Activated B cell treated with CpG ODN at 0.5 μM for 24 hours (primary cell): ENCODE data around the gene DYNC1I1. TPM values are rescaled to one million over a fixed set of nuclear protein-coding genes. Genes with fewer than 3 reads are reported as not detected.

ENCODE experiments used
- ATAC-seq: fragments of 200-7000 bp; cut with Tn5 transposase; one replicate; pipeline ENCODE4 v1.10.0; 2021; ENCODE audit warnings: low read depth, mild to moderate bottlenecking, moderate library complexity
- CTCF ChIA-PET: fragments of 350-600 bp; sonication (Branson Sonifier 250); formaldehyde crosslinking; loops from one replicate; lab custom pipeline; 2021; ENCODE audit warnings: antibody characterized with exemption; lab: Charles Lee
- POLR2A ChIA-PET: fragments of 350-600 bp; sonication (Branson Sonifier 250); formaldehyde crosslinking; loops from one replicate; lab custom pipeline; 2021; ENCODE audit warnings: antibody characterized with exemption; lab: Charles Lee
- DNase-seq: peaks from one replicate; pipeline ENCODE4 v3.0.0; 2022
- H3K27ac Mint-ChIP-seq: one replicate; pipeline ENCODE4 v1.8.0; 2020; ENCODE audit warnings: mixed read lengths
- H3K27me3 Mint-ChIP-seq: one replicate; pipeline ENCODE4 v1.8.0; 2021; ENCODE audit warnings: mixed read lengths
- H3K36me3 Mint-ChIP-seq: one replicate; pipeline ENCODE4 v1.8.0; 2021; ENCODE audit warnings: low read depth, mixed read lengths
- H3K4me1 Mint-ChIP-seq: one replicate; pipeline ENCODE4 v1.8.0; 2021; ENCODE audit warnings: mixed read lengths
- H3K4me3 Mint-ChIP-seq: one replicate; pipeline ENCODE4 v1.8.0; 2020; ENCODE audit warnings: mild to moderate bottlenecking, mixed read lengths
- H3K9me3 Mint-ChIP-seq: one replicate; pipeline ENCODE4 v1.8.0; 2020; ENCODE audit warnings: mixed read lengths
- intact Hi-C: fragments of 100-400 bp; cut with micrococcal nuclease; formaldehyde crosslinking; loops from one replicate; pipeline ENCODE4 v1.15.1; 2024
- total RNA-seq: library from RNA; stranded (reverse); gene quantifications from 2 replicates; pipeline ENCODE4 v1.2.3, GENCODE V29; 2022
- TF ChIP-seq, protein P1 (sequence below): fragments of 200-600 bp; IDR thresholded peaks from one replicate; pipeline ENCODE4 v1.8.0; 2022; ENCODE audit warnings: antibody characterized with exemption, mild to moderate bottlenecking

DYNC1I1 gene
- total RNA-seq, 1 donor from 2014 or later: not detected

DNA sequence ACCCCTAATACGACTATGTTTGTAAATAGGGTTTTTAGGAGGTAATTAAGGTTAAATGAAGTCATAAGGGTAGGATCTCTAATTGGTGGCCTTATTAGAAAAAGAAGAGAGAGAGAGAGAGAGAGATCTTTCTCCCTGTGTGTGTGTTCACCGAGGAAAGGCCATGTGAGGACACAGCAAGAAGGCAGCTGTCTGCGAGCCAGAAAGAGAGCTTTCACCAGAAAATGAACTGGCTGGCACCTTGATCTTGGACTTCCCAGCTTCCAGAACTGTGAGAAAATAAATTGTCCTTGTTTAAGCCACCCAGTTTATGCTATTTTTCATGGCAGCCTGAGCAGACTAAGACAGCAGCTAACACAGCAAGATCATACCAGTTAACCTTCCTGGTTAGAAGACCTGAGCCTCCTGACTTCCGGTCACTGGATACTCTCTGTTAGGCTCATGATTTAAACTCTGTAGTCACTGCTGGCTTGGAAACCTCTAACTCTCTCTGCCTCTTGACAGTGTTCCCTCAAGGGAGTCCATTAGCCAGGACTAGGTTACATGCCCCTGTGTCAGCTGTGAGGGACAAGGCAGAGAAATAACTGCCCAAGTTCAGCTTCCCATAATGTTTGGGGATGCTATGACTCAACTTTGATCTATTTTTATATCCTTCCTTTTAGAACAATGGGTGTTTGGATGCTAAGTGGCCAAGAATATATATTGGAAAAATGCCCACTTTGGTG, 102.3 kb downstream of the DYNC1I1 start:
- Mint-ChIP-seq H3K27me3 (peaks cover 11% of the 10 kb centered on the region), H3K4me3 (no peak overlapping the region), H3K9me3 (peaks cover 6% of the 10 kb centered on the region), H3K36me3 (no peaks in the 10 kb centered on the region), H3K27ac (no peak overlapping the region), H3K4me1 (no peaks in the 10 kb centered on the region)
- ChIA-PET POLR2A (no interaction called here), CTCF (no interaction called here)
- intact Hi-C loops: no loop called here
- DNase-seq: no peak
- ATAC-seq: no peak
- TF ChIP-seq, protein P1, sequence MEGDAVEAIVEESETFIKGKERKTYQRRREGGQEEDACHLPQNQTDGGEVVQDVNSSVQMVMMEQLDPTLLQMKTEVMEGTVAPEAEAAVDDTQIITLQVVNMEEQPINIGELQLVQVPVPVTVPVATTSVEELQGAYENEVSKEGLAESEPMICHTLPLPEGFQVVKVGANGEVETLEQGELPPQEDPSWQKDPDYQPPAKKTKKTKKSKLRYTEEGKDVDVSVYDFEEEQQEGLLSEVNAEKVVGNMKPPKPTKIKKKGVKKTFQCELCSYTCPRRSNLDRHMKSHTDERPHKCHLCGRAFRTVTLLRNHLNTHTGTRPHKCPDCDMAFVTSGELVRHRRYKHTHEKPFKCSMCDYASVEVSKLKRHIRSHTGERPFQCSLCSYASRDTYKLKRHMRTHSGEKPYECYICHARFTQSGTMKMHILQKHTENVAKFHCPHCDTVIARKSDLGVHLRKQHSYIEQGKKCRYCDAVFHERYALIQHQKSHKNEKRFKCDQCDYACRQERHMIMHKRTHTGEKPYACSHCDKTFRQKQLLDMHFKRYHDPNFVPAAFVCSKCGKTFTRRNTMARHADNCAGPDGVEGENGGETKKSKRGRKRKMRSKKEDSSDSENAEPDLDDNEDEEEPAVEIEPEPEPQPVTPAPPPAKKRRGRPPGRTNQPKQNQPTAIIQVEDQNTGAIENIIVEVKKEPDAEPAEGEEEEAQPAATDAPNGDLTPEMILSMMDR: no peak

DNA sequence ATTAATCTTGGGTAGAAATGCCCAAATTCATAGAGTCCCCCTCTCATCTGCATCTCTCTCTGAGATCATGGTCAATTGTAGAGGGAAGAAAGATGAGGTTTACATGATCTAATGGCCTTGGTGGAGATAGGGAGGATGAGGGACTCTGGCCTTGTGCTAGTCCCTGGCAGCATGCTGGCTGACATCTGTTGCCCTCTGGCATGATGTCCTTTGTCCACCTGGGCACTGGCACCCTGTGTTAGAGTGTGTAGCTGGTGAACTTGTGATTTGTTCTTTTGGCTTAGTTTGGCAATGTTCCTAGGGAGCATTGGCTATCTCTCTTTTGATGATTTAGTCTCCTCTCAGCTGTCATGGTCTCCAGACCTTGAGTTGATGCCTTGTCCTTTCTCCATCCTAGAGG, 103.2 kb downstream of the DYNC1I1 start:
- no peak overlapping the region for H3K27ac Mint-ChIP-seq
- H3K9me3 Mint-ChIP-seq: peaks cover 6% of the 10 kb centered on the region
- ATAC-seq: no peak
- DNase-seq: no peak
- no peaks in the 10 kb centered on the region for H3K4me1 Mint-ChIP-seq
- CTCF ChIA-PET: no interaction called here
- no peaks in the 10 kb centered on the region for H3K36me3 Mint-ChIP-seq
- peaks cover 11% of the 10 kb centered on the region for H3K27me3 Mint-ChIP-seq
- intact Hi-C loops: no loop called here
- POLR2A ChIA-PET: no interaction called here
- TF ChIP-seq, protein P1: no peak
- H3K4me3 Mint-ChIP-seq: no peak overlapping the region

DNA sequence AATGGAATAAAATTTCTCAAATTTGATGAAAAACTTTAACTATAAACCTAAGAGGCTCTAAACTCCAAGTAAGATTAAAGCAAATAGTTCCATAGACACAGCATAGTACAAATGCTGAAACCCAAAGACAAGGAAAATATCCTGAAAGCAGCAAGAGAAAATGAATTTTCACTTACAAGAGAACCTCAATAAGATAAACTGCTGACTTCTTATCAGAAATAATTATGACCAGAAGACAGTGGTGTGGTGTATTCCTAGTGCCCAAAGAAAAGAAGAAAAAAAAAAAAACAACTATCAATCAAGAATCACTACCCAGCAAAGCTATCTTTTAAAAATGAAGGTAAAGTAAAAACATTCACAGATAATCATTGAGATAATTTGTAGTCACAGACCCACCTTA, 106.3 kb downstream of the DYNC1I1 start:
- Mint-ChIP-seq H3K4me3 (no peak overlapping the region), H3K4me1 (no peaks in the 10 kb centered on the region), H3K27me3 (peaks cover 11% of the 10 kb centered on the region), H3K9me3 (peaks cover 6% of the 10 kb centered on the region), H3K27ac (no peak overlapping the region), H3K36me3 (no peaks in the 10 kb centered on the region)
- ATAC-seq (no peak), DNase-seq (no peak)
- ChIA-PET CTCF (no interaction called here), POLR2A (no interaction called here)
- TF ChIP-seq, protein P1: no peak
- intact Hi-C loops: no loop called here

DNA sequence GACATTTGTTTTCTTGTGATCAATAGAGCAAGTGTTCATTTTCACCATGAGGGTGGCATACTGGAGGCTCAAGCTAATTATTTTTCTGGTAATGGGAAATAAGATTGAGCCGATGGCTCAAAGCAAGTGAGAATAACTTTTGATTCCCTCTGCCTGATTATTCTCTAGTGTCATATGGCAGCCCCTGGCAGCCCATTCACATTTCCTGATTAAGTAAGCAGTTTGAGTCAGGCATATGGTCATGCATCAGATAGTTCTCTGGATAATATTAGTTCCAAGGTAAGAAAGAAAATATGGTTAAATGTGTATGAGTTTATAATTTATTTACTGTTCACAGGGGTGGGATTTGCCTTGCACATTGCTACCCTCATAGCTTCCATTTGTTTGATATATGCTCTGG, 109.2 kb downstream of the DYNC1I1 start:
- Mint-ChIP-seq H3K4me1 (no peaks in the 10 kb centered on the region), H3K36me3 (no peaks in the 10 kb centered on the region), H3K27me3 (peaks cover under 1% of the 10 kb centered on the region), H3K27ac (no peak overlapping the region), H3K4me3 (no peak overlapping the region), H3K9me3 (peaks cover 6% of the 10 kb centered on the region)
- CTCF ChIA-PET: no interaction called here
- intact Hi-C loops: no loop called here
- POLR2A ChIA-PET: no interaction called here
- TF ChIP-seq, protein P1: no peak
- no peak for ATAC-seq
- DNase-seq: no peak

DNA sequence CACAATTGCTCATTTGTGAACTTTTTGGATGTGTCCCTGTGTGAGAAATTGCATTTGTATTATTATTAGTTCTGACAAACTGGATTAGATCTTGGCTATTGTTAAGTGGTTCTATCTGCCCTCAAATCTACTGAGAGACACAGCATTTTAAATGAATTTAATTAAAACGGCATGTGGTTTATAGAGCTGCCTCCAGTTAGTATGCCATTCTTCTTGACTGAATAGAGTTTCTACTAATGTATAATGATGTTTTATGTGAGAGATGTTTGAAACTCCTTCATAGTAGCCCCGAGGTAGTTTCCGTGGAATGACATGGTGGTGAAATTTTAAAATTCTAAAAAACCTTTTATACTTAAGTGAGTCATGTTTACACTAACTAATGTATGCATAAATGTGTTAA, 110.9 kb downstream of the DYNC1I1 start:
- ATAC-seq (no peak), DNase-seq (no peak)
- ChIA-PET CTCF (interaction anchor here (2.6 kb wide), 1 partner anchor 12 kb away, joined by 7 read pairs; no protein-coding TSS in a partner anchor), POLR2A (no interaction called here)
- Mint-ChIP-seq H3K4me3 (no peak overlapping the region), H3K9me3 (peaks cover 6% of the 10 kb centered on the region), H3K36me3 (no peaks in the 10 kb centered on the region), H3K27me3 (no peaks in the 10 kb centered on the region), H3K4me1 (no peaks in the 10 kb centered on the region), H3K27ac (no peak overlapping the region)
- intact Hi-C loops: no loop called here
- TF ChIP-seq, protein P1: no peak
